Measurements from ENCODE around the gene PRSS37. TPM values are rescaled to one million over a fixed set of nuclear protein-coding genes. Genes with fewer than 3 reads are reported as not detected.

PRSS37 gene, protein sequence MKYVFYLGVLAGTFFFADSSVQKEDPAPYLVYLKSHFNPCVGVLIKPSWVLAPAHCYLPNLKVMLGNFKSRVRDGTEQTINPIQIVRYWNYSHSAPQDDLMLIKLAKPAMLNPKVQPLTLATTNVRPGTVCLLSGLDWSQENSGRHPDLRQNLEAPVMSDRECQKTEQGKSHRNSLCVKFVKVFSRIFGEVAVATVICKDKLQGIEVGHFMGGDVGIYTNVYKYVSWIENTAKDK
- not detected in 2 replicates for total RNA-seq
- not detected for total RNA-seq (2013)
- not detected in 2 replicates for polyA plus RNA-seq
- not detected in 2 replicates for polyA minus RNA-seq

DNA sequence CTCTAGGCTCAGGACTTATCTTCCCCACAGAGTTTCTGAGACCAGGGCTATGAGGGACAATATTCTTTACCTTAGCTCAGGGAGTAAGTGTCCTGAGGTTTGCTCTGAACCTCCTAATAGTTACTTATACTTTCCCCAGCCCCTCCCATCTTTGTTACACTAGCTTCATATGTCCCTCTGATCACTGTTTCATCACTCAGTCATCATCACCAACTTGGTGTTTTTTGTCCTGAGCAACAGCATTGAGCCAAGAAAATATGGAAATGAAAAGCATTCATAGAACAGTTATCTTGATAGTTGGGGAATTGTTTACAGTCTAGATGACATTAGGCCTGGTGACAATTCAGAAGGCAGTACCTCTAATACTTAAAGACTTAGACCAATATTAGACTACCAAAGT is at the start of gene PRSS37:
Gene PRSS37 (minus strand): TSS at position 101 of the 400 bp plus-strand sequence. CDS start 436 bp downstream, outside the sequence.
- H3K9me3 ChIP-seq (ENCODE audit: control extremely low read depth in 1 of 3, control insufficient read depth in 2 of 3, insufficient read depth in 1 of 3, low read length in 2 of 3): no peaks in the 10 kb centered on the region
- H3K27ac ChIP-seq (ENCODE audit: low read length in 2 of 2): no peak within 1 kb of the TSS
- no peak within 1 kb of the TSS for H3K27ac Mint-ChIP-seq
- no peaks in the 10 kb centered on the region for H4K20me1 ChIP-seq (ENCODE audit: control insufficient read depth, insufficient read depth, low read length, poor library complexity, severe bottlenecking)
- H3K4me2 ChIP-seq (replicated peaks; ENCODE audit: low read depth, low read length, poor library complexity, severe bottlenecking): no peak within 1 kb of the TSS
- intact Hi-C loops (cut with micrococcal nuclease): no loop called here
- H3K4me3 Mint-ChIP-seq: no peak within 1 kb of the TSS
- no peak within 1 kb of the TSS for H3K9ac ChIP-seq (ENCODE audit: low read length)
- H2AFZ ChIP-seq (ENCODE audit: insufficient read depth, low read depth, low read length, poor library complexity, severe bottlenecking): no peak within 1 kb of the TSS
- H3K4me3 ChIP-seq (ENCODE audit: control extremely low read depth in 1 of 5, extremely low read depth in 1 of 5, insufficient read depth in 1 of 5, low read depth in 2 of 5, low read length in 4 of 5): no peak within 1 kb of the TSS
- no peaks in the 10 kb centered on the region for H3K27me3 ChIP-seq (replicated peaks in 1 of 4; ENCODE audit: control extremely low read depth in 1 of 4, control insufficient read depth in 3 of 4, insufficient read depth in 4 of 4, low read length in 3 of 4)
- ChIA-PET POLR2A (no interaction called here), CTCF (no interaction called here)
- no peaks in the 10 kb centered on the region for H3K4me1 Mint-ChIP-seq
- TF ChIP-seq CTCF (IDR thresholded peaks at IDR 0.05): no peak
- no peak for TF ChIP-seq EZH2 (IDR thresholded peaks at IDR 0.05; ENCODE audit: borderline replicate concordance, insufficient read depth, low read depth, low read length, poor library complexity, severe bottlenecking)
- no peaks in the 10 kb centered on the region for H3K4me1 ChIP-seq (ENCODE audit: control insufficient read depth in 2 of 2, insufficient read depth in 2 of 2, low read length in 2 of 2)
- no peaks in the 10 kb centered on the region for H3K79me2 ChIP-seq (ENCODE audit: control insufficient read depth, insufficient read depth, low read length)
- DNase-seq (no peak), ATAC-seq (ENCODE audit: low read depth) (no peak)
- H3K9me3 Mint-ChIP-seq (ENCODE audit: insufficient read depth): no peaks in the 10 kb centered on the region
- H3K36me3 ChIP-seq (replicated peaks in 1 of 2; ENCODE audit: control extremely low read depth in 1 of 2, control insufficient read depth in 1 of 2, extremely low read depth in 1 of 2, insufficient read depth in 2 of 2, low read length in 1 of 2): no peaks in the 10 kb centered on the region
- H3K27me3 Mint-ChIP-seq: no peaks in the 10 kb centered on the region

GRCh38 chr7:141889321-141889720 is 48.0 kb upstream of the PRSS37 start:
- no peaks in the 10 kb centered on the region for H3K79me2 ChIP-seq (ENCODE audit: control insufficient read depth, insufficient read depth, low read length)
- H3K36me3 ChIP-seq (replicated peaks in 1 of 2; ENCODE audit: control extremely low read depth in 1 of 2, control insufficient read depth in 1 of 2, extremely low read depth in 1 of 2, insufficient read depth in 2 of 2, low read length in 1 of 2): no peaks in the 10 kb centered on the region
- POLR2A ChIA-PET: no interaction called here
- H3K27me3 Mint-ChIP-seq: no peaks in the 10 kb centered on the region
- no CpG with 5 or more reads among the region's 1 CpG for WGBS (ENCODE audit: insufficient coverage)
- CTCF ChIA-PET: no interaction called here
- no peak overlapping the region for H3K4me2 ChIP-seq (replicated peaks; ENCODE audit: low read depth, low read length, poor library complexity, severe bottlenecking)
- no peak overlapping the region for H3K9ac ChIP-seq (ENCODE audit: low read length)
- no peaks in the 10 kb centered on the region for H3K9me3 ChIP-seq (ENCODE audit: control extremely low read depth in 1 of 3, control insufficient read depth in 2 of 3, insufficient read depth in 1 of 3, low read length in 2 of 3)
- H3K4me3 ChIP-seq (ENCODE audit: control extremely low read depth in 1 of 5, extremely low read depth in 1 of 5, insufficient read depth in 1 of 5, low read depth in 2 of 5, low read length in 4 of 5): no peak overlapping the region
- no peak overlapping the region for H3K27ac Mint-ChIP-seq
- DNase-seq (no peak), ATAC-seq (ENCODE audit: low read depth) (no peak)
- H3K27me3 ChIP-seq (replicated peaks in 1 of 4; ENCODE audit: control extremely low read depth in 1 of 4, control insufficient read depth in 3 of 4, insufficient read depth in 4 of 4, low read length in 3 of 4): no peaks in the 10 kb centered on the region
- no peaks in the 10 kb centered on the region for H3K4me1 ChIP-seq (ENCODE audit: control insufficient read depth in 2 of 2, insufficient read depth in 2 of 2, low read length in 2 of 2)
- H3K9me3 Mint-ChIP-seq (ENCODE audit: insufficient read depth): peaks cover 2% of the 10 kb centered on the region
- H3K27ac ChIP-seq (ENCODE audit: low read length in 2 of 2): no peak overlapping the region
- no peaks in the 10 kb centered on the region for H3K4me1 Mint-ChIP-seq
- TF ChIP-seq EZH2 (IDR thresholded peaks at IDR 0.05; ENCODE audit: borderline replicate concordance, insufficient read depth, low read depth, low read length, poor library complexity, severe bottlenecking) (no peak), CTCF (IDR thresholded peaks at IDR 0.05) (no peak)
- intact Hi-C loops (cut with micrococcal nuclease): no loop called here
- no peaks in the 10 kb centered on the region for H4K20me1 ChIP-seq (ENCODE audit: control insufficient read depth, insufficient read depth, low read length, poor library complexity, severe bottlenecking)
- H2AFZ ChIP-seq (ENCODE audit: insufficient read depth, low read depth, low read length, poor library complexity, severe bottlenecking): no peak overlapping the region
- no peak overlapping the region for H3K4me3 Mint-ChIP-seq

All from B cell (primary cell).